ENCODE results near the gene PTGIR. TPM values are rescaled to one million over a fixed set of nuclear protein-coding genes. Genes with fewer than 3 reads are reported as not detected.

The PTGIR gene
- total RNA-seq, 4 donors from 2014 or later, result 9.0 to 21.9 (median 12.7) TPM

GRCh38 chr19:46585539-46585938, 39.4 kb downstream of the PTGIR start:
- intact Hi-C loops (cut with DNase I), result no loop called here
- TF ChIP-seq, protein P1, sequence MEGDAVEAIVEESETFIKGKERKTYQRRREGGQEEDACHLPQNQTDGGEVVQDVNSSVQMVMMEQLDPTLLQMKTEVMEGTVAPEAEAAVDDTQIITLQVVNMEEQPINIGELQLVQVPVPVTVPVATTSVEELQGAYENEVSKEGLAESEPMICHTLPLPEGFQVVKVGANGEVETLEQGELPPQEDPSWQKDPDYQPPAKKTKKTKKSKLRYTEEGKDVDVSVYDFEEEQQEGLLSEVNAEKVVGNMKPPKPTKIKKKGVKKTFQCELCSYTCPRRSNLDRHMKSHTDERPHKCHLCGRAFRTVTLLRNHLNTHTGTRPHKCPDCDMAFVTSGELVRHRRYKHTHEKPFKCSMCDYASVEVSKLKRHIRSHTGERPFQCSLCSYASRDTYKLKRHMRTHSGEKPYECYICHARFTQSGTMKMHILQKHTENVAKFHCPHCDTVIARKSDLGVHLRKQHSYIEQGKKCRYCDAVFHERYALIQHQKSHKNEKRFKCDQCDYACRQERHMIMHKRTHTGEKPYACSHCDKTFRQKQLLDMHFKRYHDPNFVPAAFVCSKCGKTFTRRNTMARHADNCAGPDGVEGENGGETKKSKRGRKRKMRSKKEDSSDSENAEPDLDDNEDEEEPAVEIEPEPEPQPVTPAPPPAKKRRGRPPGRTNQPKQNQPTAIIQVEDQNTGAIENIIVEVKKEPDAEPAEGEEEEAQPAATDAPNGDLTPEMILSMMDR (IDR thresholded peaks at IDR 0.05), result no peak
- TF ChIP-seq POLR2A (IDR thresholded peaks at IDR 0.05), result no peak
- 93 to 97% methylated on average over 1 of the region's 1 CpG for WGBS, 2 donors
- Histone ChIP-seq H3K4me1 (no peaks in the 10 kb centered on the region), H3K27ac (no peak overlapping the region), H3K27me3 (no peaks in the 10 kb centered on the region), H3K36me3 (no peaks in the 10 kb centered on the region), H3K9me3 (no peaks in the 10 kb centered on the region), H3K4me3 (replicated peaks in 1 of 3) (no peak overlapping the region)
- DNase-seq, result no peak

- H3K27me3 ChIP-seq, result no peaks in the 10 kb centered on the region
- intact Hi-C loops (cut with DNase I), result no loop called here
- DNase-seq, result no peak
- no peaks in the 10 kb centered on the region for H3K4me1 ChIP-seq
- no peak overlapping the region for H3K4me3 ChIP-seq (replicated peaks in 1 of 3)
- WGBS, 2 donors, result 85% methylated on average over 2 of the region's 2 CpGs
- H3K27ac ChIP-seq, result no peak overlapping the region
- no peak for TF ChIP-seq POLR2A (IDR thresholded peaks at IDR 0.05)
- TF ChIP-seq, protein P1 (IDR thresholded peaks at IDR 0.05), result no peak
- no peaks in the 10 kb centered on the region for H3K36me3 ChIP-seq
- H3K9me3 ChIP-seq, result no peaks in the 10 kb centered on the region
Observed at GRCh38 chr19:46580247-46580646, 44.6 kb downstream of the PTGIR start.

GRCh38 chr19:46579361-46579879, 45.5 kb downstream of the PTGIR start:
- no peak overlapping the region for H3K4me3 ChIP-seq (replicated peaks in 1 of 3)
- no peak for DNase-seq
- 48 to 51% methylated on average over 8 of the region's 8 CpGs for WGBS, 2 donors
- no peaks in the 10 kb centered on the region for H3K4me1 ChIP-seq
- H3K27ac ChIP-seq, result no peak overlapping the region
- no peaks in the 10 kb centered on the region for H3K9me3 ChIP-seq
- H3K27me3 ChIP-seq, result no peaks in the 10 kb centered on the region
- H3K36me3 ChIP-seq, result no peaks in the 10 kb centered on the region
- intact Hi-C loops (cut with DNase I), result no loop called here
- TF ChIP-seq, protein P1 (IDR thresholded peaks at IDR 0.05), result peak in 2 of 6 experiments; percentile 21 to 43
- TF ChIP-seq POLR2A (IDR thresholded peaks at IDR 0.05), result no peak

GRCh38 chr19:46578450-46578849, 46.4 kb downstream of the PTGIR start:
- H3K36me3 ChIP-seq, result no peaks in the 10 kb centered on the region
- H3K27me3 ChIP-seq, result no peaks in the 10 kb centered on the region
- no peaks in the 10 kb centered on the region for H3K4me1 ChIP-seq
- no peak for TF ChIP-seq POLR2A (IDR thresholded peaks at IDR 0.05)
- H3K9me3 ChIP-seq, result no peaks in the 10 kb centered on the region
- no peak overlapping the region for H3K27ac ChIP-seq
- DNase-seq, result no peak
- intact Hi-C loops (cut with DNase I), result no loop called here
- WGBS, 2 donors, result 95% methylated on average over 4 of the region's 4 CpGs
- H3K4me3 ChIP-seq (replicated peaks in 1 of 3), result no peak overlapping the region

GRCh38 chr19:46574533-46574932, 50.4 kb downstream of the PTGIR start:
- Histone ChIP-seq H3K27ac (no peak overlapping the region), H3K4me1 (no peaks in the 10 kb centered on the region), H3K4me3 (replicated peaks in 1 of 3) (no peak overlapping the region), H3K36me3 (no peaks in the 10 kb centered on the region), H3K9me3 (no peaks in the 10 kb centered on the region), H3K27me3 (no peaks in the 10 kb centered on the region)
- intact Hi-C loops (cut with DNase I), result no loop called here
- 69 to 79% methylated on average over 11 of the region's 11 CpGs for WGBS, 2 donors
- no peak for TF ChIP-seq POLR2A (IDR thresholded peaks at IDR 0.05)
- TF ChIP-seq, protein P1 (IDR thresholded peaks at IDR 0.05), result no peak
- no peak for DNase-seq
